Adipocyte (in vitro differentiated cells): ENCODE results near the gene VANGL1.

ENCODE experiments used
- DNase-seq: peaks from one replicate; pipeline ENCODE4 v3.0.0-alpha.2; 2015; ENCODE audit warnings: low read depth
- H3K27me3 ChIP-seq: replicated peaks from 2 replicates; pipeline ENCODE4 v1.7.0; 2013; ENCODE audit warnings: mild to moderate bottlenecking, low read length, moderate library complexity; ENCODE audit not compliant: control insufficient read depth, insufficient read depth
- H3K36me3 ChIP-seq: 2 replicates; pipeline ENCODE4 v1.7.0; 2013; ENCODE audit warnings: low read length, mild to moderate bottlenecking, moderate library complexity; ENCODE audit not compliant: control insufficient read depth, insufficient read depth, severe bottlenecking
- H3K4me1 ChIP-seq: 2 replicates; pipeline ENCODE4 v1.7.0; 2013; ENCODE audit warnings: mild to moderate bottlenecking, low read length, moderate library complexity; ENCODE audit not compliant: control insufficient read depth, insufficient read depth
- H3K4me3 ChIP-seq: 2 replicates; pipeline ENCODE4 v1.7.0; 2013; ENCODE audit warnings: mild to moderate bottlenecking, low read length, moderate library complexity
- H3K9ac ChIP-seq: 2 replicates; pipeline ENCODE4 v1.7.0; 2013; ENCODE audit warnings: mild to moderate bottlenecking, low read length, moderate library complexity
- H3K9me3 ChIP-seq: 2 replicates; pipeline ENCODE4 v1.7.0; 2013; ENCODE audit warnings: mild to moderate bottlenecking, low read length, moderate library complexity; ENCODE audit not compliant: control insufficient read depth

Gene VANGL1

DNA sequence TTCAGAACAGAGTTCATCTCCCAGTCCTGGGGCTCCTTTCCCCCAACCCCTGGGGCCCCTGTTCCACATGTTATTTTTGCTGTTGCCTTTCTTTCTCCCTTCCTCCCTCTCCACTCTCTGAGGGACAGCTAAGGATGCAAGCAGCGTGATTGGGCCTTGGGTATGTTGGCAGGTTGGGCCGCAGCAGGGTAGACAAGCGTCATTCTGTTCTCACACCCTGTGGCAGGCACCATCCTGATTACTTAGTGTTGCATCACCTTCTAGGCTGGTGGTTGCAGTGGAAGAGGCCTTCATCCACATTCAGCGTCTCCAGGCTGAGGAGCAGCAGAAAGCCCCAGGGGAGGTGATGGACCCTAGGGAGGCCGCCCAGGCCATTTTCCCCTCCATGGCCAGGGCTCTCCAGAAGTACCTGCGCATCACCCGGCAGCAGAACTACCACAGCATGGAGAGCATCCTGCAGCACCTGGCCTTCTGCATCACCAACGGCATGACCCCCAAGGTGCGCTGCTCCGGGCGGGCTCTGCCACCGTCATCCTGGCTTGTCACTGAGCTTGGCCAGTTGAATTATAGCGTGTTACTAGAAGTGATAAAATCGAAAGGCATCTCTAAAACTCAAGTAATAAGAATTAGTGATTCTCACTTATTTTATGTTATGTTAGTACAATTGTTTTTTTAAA lies 43.4 kb downstream of the VANGL1 start:
- no peaks in the 10 kb centered on the region for H3K9me3 ChIP-seq
- DNase-seq: no peak
- no peak overlapping the region for H3K9ac ChIP-seq
- peaks cover 42% of the 10 kb centered on the region for H3K36me3 ChIP-seq
- peaks cover 4% of the 10 kb centered on the region for H3K4me1 ChIP-seq
- no peak overlapping the region for H3K4me3 ChIP-seq
- no peaks in the 10 kb centered on the region for H3K27me3 ChIP-seq

DNA sequence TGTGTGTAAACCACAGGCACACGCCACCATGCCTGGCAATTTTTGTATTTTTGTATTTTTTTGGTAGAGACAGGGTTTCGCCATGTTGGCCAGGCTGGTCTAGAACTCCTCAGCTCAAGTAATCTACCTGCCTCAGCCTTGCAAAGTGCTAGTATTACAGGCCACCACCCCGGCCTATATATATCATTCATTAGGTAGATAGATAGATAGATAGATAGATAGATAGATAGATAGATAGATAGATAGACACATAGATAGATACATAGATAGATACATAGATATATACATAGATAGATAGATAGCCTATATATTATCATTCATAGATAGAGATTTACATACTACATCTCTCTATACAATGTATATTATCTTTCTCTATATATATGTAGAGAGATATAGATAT lies 46.0 kb downstream of the VANGL1 start:
- H3K36me3 ChIP-seq: peaks cover 62% of the 10 kb centered on the region
- H3K4me3 ChIP-seq: no peak overlapping the region
- H3K4me1 ChIP-seq: no peaks in the 10 kb centered on the region
- H3K9me3 ChIP-seq: no peaks in the 10 kb centered on the region
- no peak overlapping the region for H3K9ac ChIP-seq
- no peaks in the 10 kb centered on the region for H3K27me3 ChIP-seq
- no peak for DNase-seq

GRCh38 chr1:115690972-115691371 lies 49.2 kb downstream of the VANGL1 start:
- DNase-seq: no peak
- H3K9me3 ChIP-seq: no peaks in the 10 kb centered on the region
- H3K9ac ChIP-seq: no peak overlapping the region
- H3K4me3 ChIP-seq: no peak overlapping the region
- H3K27me3 ChIP-seq: no peaks in the 10 kb centered on the region
- no peaks in the 10 kb centered on the region for H3K4me1 ChIP-seq
- peaks cover 40% of the 10 kb centered on the region for H3K36me3 ChIP-seq

DNA sequence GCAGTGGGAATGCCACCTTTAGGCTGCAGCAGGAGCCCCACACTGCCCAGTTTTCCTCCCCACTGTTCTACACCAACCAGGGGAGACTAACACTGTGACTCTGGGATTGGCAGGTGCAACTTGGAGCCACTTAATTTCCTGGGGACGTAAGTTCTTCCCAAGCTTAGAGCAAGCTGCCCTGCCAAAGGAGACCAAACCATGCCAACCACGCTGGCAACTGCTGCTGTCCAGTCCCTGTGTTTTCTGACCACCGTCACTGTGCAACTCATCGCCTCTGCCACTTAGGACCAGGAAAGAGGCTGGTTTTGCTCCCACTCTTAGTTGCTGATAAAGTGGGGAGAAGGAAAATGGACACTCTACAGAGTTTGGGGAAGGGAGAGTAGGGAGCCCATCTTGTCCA lies 50.5 kb downstream of the VANGL1 start:
- Histone ChIP-seq H3K9me3 (no peaks in the 10 kb centered on the region), H3K4me1 (no peaks in the 10 kb centered on the region), H3K4me3 (no peak overlapping the region), H3K9ac (no peak overlapping the region), H3K36me3 (peaks cover 32% of the 10 kb centered on the region), H3K27me3 (no peaks in the 10 kb centered on the region)
- DNase-seq: no peak

GRCh38 chr1:115694805-115695204 lies 53.0 kb downstream of the VANGL1 start:
- DNase-seq: no peak
- Histone ChIP-seq H3K36me3 (peaks cover 32% of the 10 kb centered on the region), H3K4me3 (no peak overlapping the region), H3K9me3 (no peaks in the 10 kb centered on the region), H3K9ac (no peak overlapping the region), H3K4me1 (no peaks in the 10 kb centered on the region), H3K27me3 (no peaks in the 10 kb centered on the region)

- H3K9me3 ChIP-seq: no peaks in the 10 kb centered on the region
- H3K4me1 ChIP-seq: no peaks in the 10 kb centered on the region
- H3K36me3 ChIP-seq: peaks cover 5% of the 10 kb centered on the region
- DNase-seq: no peak
- H3K9ac ChIP-seq: no peak overlapping the region
- H3K27me3 ChIP-seq: no peaks in the 10 kb centered on the region
- no peak overlapping the region for H3K4me3 ChIP-seq
These were observed 55.8 kb downstream of the VANGL1 start for GRCh38 chr1:115697619-115698018.

DNA sequence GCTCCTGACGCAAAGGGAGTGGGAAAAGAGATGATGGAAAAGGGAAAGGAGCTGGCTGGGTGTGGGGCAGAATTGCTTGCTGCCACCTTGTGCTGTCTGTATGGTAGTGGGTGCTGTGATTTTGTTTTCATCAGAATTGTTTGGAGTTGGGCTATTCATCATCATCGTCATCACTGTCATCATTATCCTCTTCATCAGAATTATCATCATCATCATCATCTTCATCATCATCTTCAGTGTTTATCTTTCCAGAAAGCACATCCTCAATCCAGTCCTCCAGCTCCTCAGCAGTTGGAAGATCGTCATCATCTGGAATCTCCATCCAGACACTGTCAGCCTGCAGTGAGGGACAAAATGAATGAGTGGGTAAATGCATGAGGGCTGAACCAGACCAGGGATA lies 59.3 kb downstream of the VANGL1 start:
- H3K4me3 ChIP-seq: no peak overlapping the region
- H3K9me3 ChIP-seq: no peaks in the 10 kb centered on the region
- no peaks in the 10 kb centered on the region for H3K27me3 ChIP-seq
- no peak for DNase-seq
- H3K9ac ChIP-seq: no peak overlapping the region
- H3K4me1 ChIP-seq: no peaks in the 10 kb centered on the region
- H3K36me3 ChIP-seq: no peaks in the 10 kb centered on the region

- Histone ChIP-seq H3K9me3 (no peaks in the 10 kb centered on the region), H3K36me3 (no peaks in the 10 kb centered on the region), H3K27me3 (peaks cover 3% of the 10 kb centered on the region), H3K4me1 (peaks cover 3% of the 10 kb centered on the region), H3K4me3 (no peak overlapping the region), H3K9ac (no peak overlapping the region)
- no peak for DNase-seq
These were observed 61.2 kb downstream of the VANGL1 start for GRCh38 chr1:115702959-115703358.

- H3K27me3 ChIP-seq: peaks cover 22% of the 10 kb centered on the region
- H3K9me3 ChIP-seq: no peaks in the 10 kb centered on the region
- peak; percentile 46 for DNase-seq
- no peak overlapping the region for H3K4me3 ChIP-seq
- no peaks in the 10 kb centered on the region for H3K36me3 ChIP-seq
- H3K9ac ChIP-seq: no peak overlapping the region
- H3K4me1 ChIP-seq: peaks cover 3% of the 10 kb centered on the region
These were observed 63.5 kb downstream of the VANGL1 start for GRCh38 chr1:115705085-115705951.

DNA sequence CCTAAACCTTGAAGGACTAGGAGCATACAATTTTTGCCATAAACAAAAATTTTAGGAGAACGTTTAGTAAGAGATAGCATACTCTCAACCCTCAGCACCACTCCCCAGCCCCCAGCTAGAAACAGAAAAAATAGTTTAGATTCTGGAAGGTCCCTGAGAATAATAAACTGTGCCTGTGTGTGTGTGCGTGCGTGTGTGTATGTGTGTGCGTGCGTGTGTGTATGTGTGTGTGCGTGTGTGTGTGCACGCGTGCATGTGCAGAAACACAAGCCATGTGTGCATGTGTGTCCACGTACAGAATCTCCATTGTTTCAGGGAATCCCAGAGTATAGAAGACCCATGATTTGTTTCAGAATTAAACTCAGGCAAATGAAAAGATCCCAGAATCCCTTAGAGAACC lies 64.2 kb downstream of the VANGL1 start:
- H3K9me3 ChIP-seq: no peaks in the 10 kb centered on the region
- no peak for DNase-seq
- no peaks in the 10 kb centered on the region for H3K36me3 ChIP-seq
- peaks cover 29% of the 10 kb centered on the region for H3K27me3 ChIP-seq
- H3K9ac ChIP-seq: no peak overlapping the region
- no peak overlapping the region for H3K4me3 ChIP-seq
- peaks cover 3% of the 10 kb centered on the region for H3K4me1 ChIP-seq

DNA sequence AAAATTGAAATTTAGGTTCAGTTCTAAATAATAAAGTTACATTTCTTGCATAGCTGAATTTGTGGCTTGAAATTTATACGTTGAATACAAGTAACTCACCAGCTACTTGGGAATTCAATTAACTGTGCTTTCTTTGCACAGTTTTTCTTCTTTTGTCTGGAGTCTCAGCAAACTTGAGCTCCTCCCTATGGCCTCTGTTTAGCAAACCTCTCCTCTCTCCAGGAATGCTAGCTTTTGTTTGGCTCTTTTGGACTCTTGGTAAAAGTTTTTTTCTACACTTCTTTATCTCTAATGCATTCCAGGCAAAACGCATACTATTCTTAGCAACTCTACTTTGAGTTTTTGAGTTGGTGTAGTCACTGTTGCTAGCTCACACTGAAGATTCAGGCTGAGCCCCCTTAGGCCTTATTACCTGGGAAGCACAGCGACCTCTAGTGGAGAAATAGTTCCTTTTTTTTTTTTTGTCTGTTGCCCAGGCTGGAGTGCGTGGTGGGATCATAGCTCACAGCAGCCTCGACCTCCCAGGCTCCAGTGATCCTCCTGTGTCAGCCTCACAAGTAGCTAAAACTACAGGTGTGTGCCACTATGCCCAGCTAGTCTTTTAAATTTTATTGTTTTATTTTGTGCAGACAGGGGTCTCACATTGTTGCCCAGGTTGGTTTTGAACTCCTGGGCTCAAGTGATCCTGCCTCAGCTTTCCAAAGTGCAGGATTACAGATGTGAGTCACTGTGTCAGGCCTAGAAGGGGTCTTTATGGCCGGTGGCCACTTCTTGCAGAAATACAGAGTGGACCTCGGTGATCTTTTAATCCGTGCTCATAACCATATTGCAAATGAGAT lies 65.0 kb downstream of the VANGL1 start:
- Histone ChIP-seq H3K27me3 (peaks cover 31% of the 10 kb centered on the region), H3K4me1 (peaks cover 3% of the 10 kb centered on the region), H3K36me3 (no peaks in the 10 kb centered on the region), H3K9me3 (no peaks in the 10 kb centered on the region), H3K9ac (no peak overlapping the region), H3K4me3 (no peak overlapping the region)
- DNase-seq: peak; percentile 70
